H1 (cell line): ENCODE results near the gene NMRAL1. TPM values are rescaled to one million over a fixed set of nuclear protein-coding genes. Genes with fewer than 3 reads are reported as not detected.

ENCODE experiments used
- BCL11A ChIP-seq, 2 experiments: IDR thresholded peaks; one replicate each; pipeline ENCODE4 v1.6.1; 2011; ENCODE audit warnings: low read depth in 2 of 2, low read length in 2 of 2, mild to moderate bottlenecking in 2 of 2
- E2F6 ChIP-seq: IDR thresholded peaks from 2 replicates; pipeline ENCODE4 v1.6.1; 2012; ENCODE audit warnings: inconsistent platforms
- FOSL1 ChIP-seq: IDR thresholded peaks from 2 replicates; pipeline ENCODE4 v1.6.1; 2011; ENCODE audit warnings: mild to moderate bottlenecking, low read depth, low read length, moderate library complexity; ENCODE audit not compliant: insufficient read depth
- GABPA ChIP-seq: IDR thresholded peaks from 2 replicates; pipeline ENCODE4 v1.6.1; 2011; ENCODE audit warnings: mild to moderate bottlenecking, low read length, moderate library complexity, borderline replicate concordance; ENCODE audit not compliant: insufficient read depth
- KDM5A ChIP-seq: fragments of 200-600 bp; IDR thresholded peaks from 2 replicates; pipeline ENCODE4 v1.7.1; 2012; ENCODE audit warnings: mild to moderate bottlenecking, low read length, inconsistent platforms, mixed read lengths
- MAFK ChIP-seq: IDR thresholded peaks from 2 replicates; pipeline ENCODE4 v1.6.1; 2012; ENCODE audit warnings: low read depth, mild to moderate bottlenecking, improper control_type of control experiment, low read length
- NRF1 ChIP-seq: IDR thresholded peaks from 2 replicates; pipeline ENCODE4 v1.6.1; 2011; ENCODE audit warnings: mild to moderate bottlenecking, low read depth, low read length, improper control_type of control experiment
- SRF ChIP-seq: IDR thresholded peaks from 2 replicates; pipeline ENCODE4 v1.6.1; 2011; ENCODE audit warnings: mild to moderate bottlenecking, low read depth, low read length, moderate library complexity
- TAF7 ChIP-seq: optimal IDR thresholded peaks from 2 replicates; pipeline ENCODE3; 2011; ENCODE audit warnings: low read depth, mild to moderate bottlenecking, inconsistent platforms, low read length, moderate library complexity, borderline replicate concordance
- polyA plus RNA-seq, 7 experiments: library from polyadenylated mRNA; depleted of rRNA in 3 of 7; stranded (reverse) in 5 of 7; unstranded in 2 of 7; fragments of >200 nt in 5 of 7; fragments of 200-250 nt in 2 of 7; gene quantifications; 1 replicate in 5 of 7; 2 replicates in 1 of 7; 4 replicates in 1 of 7; pipeline versions ENCODE4 v1.2.1 to v1.2.3, GENCODE V29; 2011 to 2013; ENCODE audit warnings: missing spikeins in 2 of 7, mixed read lengths in 2 of 7
- total RNA-seq: library from RNA; stranded (reverse); fragmentation: NEBNext Ultra II Directional; extraction: Animal tissue kit (Norgen Biotek cat#: 25700); gene quantifications from 2 replicates; pipeline ENCODE4 v1.2.1, GENCODE V29; 2021

NMRAL1 gene
- total and polyA plus RNA-seq, 2 of the 8 experiments (the other 6 are each of a cell fraction or from before 2014, with no cell fraction given): 66.8 to 143 TPM

- no peak for TF ChIP-seq KDM5A
- TF ChIP-seq FOSL1: no peak
- no peak for TF ChIP-seq SRF
- no peak for TF ChIP-seq MAFK
- no peak for TF ChIP-seq TAF7
- TF ChIP-seq GABPA: no peak
- TF ChIP-seq NRF1: no peak
- no peak for TF ChIP-seq E2F6
- no peak for TF ChIP-seq BCL11A (IDR thresholded peaks at IDR 0.05; ENCODE audit: low read depth in 2 of 2, low read length in 2 of 2)
- TF ChIP-seq, all 59 proteins: peak for 0
Measured at GRCh38 chr16:4437366-4437765, 37.1 kb downstream of the NMRAL1 start (continued).
